ENCODE measurements around the gene CLHC1.
A peak's percentile ranks its signal among the peaks of the same experiment; 100 is the strongest.
"Not testable (repeated sequence)": the region's sequence is repeated elsewhere in the genome, so short reads cannot be mapped to it uniquely, and the experiment has no call there.

CLHC1 gene

GRCh38 chr2:55140316-55141219 lies 91.5 kb downstream of the CLHC1 start:
- DNase-seq: no peak
- intact Hi-C loops (cut with DNase I): no loop called here

GRCh38 chr2:55139305-55139704 lies 92.8 kb downstream of the CLHC1 start:
- no peak for DNase-seq
- intact Hi-C loops (cut with DNase I): no loop called here

GRCh38 chr2:55138882-55139229 lies 93.2 kb downstream of the CLHC1 start:
- DNase-seq: peak in 1 of 10 donors; percentile 52
- intact Hi-C loops (cut with DNase I): no loop called here

- intact Hi-C loops (cut with DNase I): no loop called here
- peak in 3 of 10 donors; percentile 24 to 83 (median 46) for DNase-seq
Observed at GRCh38 chr2:55138014-55138881, 93.8 kb downstream of the CLHC1 start.

GRCh38 chr2:55137024-55137958 lies 94.8 kb downstream of the CLHC1 start:
- intact Hi-C loops (cut with DNase I): no loop called here
- peak in 6 of 10 donors; percentile 32 to 88 (median 56) for DNase-seq

GRCh38 chr2:55136138-55136541 lies 96.0 kb downstream of the CLHC1 start:
- DNase-seq: no peak
- intact Hi-C loops (cut with DNase I): no loop called here

- intact Hi-C loops (cut with DNase I): no loop called here
- DNase-seq: no peak
Observed at GRCh38 chr2:55135491-55135890, 96.6 kb downstream of the CLHC1 start.

- intact Hi-C loops (cut with DNase I): no loop called here
- no peak for DNase-seq
Observed at GRCh38 chr2:55134316-55134706, 97.8 kb downstream of the CLHC1 start.

GRCh38 chr2:55133467-55134315 lies 98.4 kb downstream of the CLHC1 start:
- intact Hi-C loops (cut with DNase I): no loop called here
- DNase-seq: peak in 2 of 10 donors; percentile 35 to 82

GRCh38 chr2:55130849-55131248 lies 101.2 kb downstream of the CLHC1 start:
- intact Hi-C loops (cut with DNase I): no loop called here
- DNase-seq: no peak

- intact Hi-C loops (cut with DNase I); DNase-seq: not testable (repeated sequence)
Observed at GRCh38 chr2:55126643-55127042, 105.5 kb downstream of the CLHC1 start.
